HG03175 (cell line): ENCODE results near the gene FTSJ1.

Source experiments
- ATAC-seq: cut with Tn5 transposase; IDR thresholded peaks from one replicate; pipeline ENCODE4 v1.9.1; 2021; ENCODE audit warnings: mild to moderate bottlenecking, moderate library complexity; ENCODE audit not compliant: unreplicated experiment

Gene FTSJ1

GRCh38 chrX:48470110-48470832, 5.7 kb upstream of the FTSJ1 start, which contains the start of gene SLC38A5:
Gene SLC38A5, minus strand, starts transcription at chrX:48470260. Its CDS starts 2,336 bp downstream, at chrX:48467924.
- no peak for ATAC-seq

- no peak for ATAC-seq
Observed at GRCh38 chrX:48470833-48471118, 5.2 kb upstream of the FTSJ1 start.

DNA sequence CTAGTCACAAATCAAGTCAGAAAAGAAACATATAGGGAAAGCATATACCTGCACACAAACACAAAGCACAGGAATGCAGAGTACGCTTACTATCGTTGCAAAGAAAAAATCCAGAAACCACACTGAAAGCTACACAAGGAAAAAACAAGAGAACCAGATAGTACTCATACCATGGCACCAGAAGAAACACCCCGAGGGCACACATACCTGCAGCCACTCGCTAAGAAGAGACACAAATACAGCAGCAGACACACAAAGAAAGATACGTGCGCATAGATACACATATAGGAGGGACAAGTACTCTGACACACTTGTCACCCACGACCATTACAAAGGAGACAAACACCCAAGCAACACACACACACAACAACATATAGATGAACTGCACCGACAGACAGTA, 4.5 kb upstream of the FTSJ1 start:
- no peak for ATAC-seq

DNA sequence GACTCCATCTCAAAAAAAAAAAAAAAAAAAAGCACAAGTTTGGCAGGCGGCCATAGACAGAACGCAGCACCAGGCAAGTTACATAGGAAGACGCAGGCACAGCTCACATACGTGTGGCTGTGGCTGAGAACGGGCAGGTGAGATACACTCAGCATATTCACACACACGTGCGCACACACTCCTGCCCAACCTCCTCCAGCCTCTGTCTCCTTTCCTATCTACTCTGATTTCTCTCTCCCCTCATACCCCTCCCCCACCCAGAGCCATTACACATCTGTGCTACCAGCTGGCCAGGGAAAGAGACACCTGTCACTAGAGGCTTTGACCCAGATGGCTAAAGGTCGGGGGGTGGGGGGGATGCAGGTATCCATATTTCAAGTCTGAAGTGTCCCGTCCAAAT, 3.8 kb upstream of the FTSJ1 start:
- ATAC-seq, result no peak

DNA sequence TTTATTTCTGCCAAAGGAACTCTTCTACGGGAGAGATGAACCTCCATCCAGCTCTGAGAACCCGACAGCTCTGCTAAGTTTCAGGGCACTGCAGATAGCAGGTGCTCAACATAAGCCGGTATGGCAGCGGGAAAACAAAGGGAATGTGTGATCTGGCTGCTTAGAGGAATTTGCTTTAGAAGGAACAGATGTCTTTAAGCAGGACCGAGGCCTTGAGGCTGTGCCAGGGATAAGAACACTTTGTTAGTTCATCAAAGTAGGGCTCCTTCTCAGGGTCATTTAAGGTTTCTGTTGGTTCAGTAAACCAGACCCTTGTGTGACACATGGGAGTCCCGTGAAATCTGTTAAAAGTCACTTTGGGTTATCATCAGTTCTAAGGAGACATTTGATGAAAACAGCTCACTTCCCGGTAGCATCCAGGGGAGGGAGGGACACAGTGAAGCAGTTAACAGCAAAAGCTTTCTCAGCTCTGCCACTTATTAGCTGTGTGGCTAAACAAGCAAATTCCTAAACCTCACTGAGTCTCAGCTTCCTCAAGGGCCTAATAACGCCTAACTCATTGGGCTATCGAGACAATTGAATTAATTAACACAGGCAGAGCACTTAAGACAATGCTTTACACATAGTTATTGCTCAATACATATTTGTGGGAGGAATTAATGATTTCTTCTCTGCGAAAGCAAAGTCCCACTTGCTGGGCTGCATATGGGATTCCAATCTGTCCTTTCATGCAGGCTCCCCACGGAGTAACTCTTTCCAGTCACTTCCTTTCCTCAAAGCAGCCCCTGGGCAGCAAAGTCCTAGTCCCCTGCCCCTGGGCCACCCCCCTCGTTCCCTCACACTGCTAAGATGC, 2.9 kb upstream of the FTSJ1 start:
- no peak for ATAC-seq

- ATAC-seq, result no peak
Observed at GRCh38 chrX:48473704-48473990, 2.4 kb upstream of the FTSJ1 start.

- no peak for ATAC-seq
Observed at GRCh38 chrX:48474127-48474526, 1.9 kb upstream of the FTSJ1 start.

DNA sequence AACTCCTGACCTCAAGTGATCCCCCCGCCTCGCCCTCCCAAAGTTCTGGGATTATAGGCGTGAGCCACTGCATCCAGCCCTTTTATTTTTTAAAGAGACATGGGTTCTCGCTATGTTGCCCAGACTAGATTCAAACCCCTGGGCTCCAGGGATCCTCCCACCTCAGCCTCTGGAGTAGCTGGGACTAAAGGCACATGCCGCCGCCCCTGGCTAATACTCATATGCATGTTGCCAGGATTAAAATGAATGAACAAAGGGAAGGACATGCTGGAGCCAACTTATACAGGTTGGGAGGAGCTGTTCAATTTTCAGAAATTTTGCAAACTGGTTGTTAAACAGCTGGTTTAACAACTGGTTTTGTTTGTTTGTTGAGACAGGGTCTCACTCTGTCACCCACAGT, 1.4 kb upstream of the FTSJ1 start:
- no peak for ATAC-seq

GRCh38 chrX:48475296-48475695, 703 bp upstream of the FTSJ1 start:
- no peak for ATAC-seq

GRCh38 chrX:48476919-48477318, 920 bp downstream of the FTSJ1 start:
- no peak for ATAC-seq

DNA sequence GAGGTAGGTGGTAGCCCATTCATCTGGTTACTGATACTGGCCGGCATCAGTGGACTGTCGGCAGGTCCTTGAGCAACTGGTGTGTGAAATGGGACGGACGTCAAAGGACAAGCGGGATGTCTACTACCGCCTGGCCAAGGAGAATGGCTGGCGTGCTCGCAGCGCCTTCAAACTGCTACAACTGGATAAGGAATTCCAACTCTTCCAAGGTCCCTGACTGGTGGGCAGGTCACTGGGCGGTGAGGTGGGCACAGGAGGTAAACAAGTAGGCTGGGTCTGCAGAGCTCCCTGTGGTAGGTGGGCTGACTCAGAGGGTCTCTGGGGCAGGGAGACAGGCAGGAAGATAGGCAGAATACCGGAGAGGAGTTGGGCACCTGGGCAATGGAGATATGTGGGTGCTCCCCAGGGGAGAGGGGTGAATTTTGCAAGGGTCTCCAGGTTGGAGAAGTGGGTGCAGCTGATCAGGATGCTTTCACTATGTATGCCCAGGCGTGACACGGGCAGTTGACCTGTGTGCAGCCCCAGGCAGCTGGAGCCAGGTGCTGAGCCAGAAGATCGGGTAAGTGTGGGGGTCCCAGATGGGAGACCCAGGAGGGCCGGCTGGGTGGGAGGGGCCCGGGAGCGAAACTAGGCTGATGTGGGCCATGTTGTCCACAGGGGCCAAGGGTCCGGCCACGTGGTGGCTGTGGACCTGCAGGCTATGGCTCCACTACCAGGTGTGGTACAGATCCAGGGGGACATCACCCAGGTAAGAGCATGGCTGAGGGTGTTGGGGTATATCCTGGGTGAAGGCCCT, 2.2 kb downstream of the FTSJ1 start:
- ATAC-seq, result no peak

- no peak for ATAC-seq
Observed at GRCh38 chrX:48478806-48479205, 2.8 kb downstream of the FTSJ1 start.

- ATAC-seq, result no peak
Observed at GRCh38 chrX:48480142-48480541, 4.1 kb downstream of the FTSJ1 start.

DNA sequence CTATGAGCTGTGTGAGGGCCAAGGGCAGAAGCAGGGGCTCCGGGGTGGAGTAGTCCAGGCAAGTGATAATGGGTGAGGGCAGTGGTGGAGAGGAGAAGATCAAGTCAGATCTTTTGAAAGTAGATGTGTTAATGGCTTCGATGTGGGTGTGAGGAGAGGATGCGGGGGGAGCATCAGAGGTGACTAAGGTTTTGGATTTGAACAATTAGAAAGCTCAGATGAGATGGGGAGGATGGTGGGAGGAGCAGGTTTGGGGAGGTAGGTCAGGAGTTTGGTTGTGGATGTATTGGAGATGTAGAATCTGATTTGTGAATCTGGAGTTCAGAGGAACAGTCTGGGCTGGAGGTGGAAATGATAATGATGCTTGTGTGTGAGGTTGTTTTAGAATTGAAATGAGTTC, 4.6 kb downstream of the FTSJ1 start:
- no peak for ATAC-seq

DNA sequence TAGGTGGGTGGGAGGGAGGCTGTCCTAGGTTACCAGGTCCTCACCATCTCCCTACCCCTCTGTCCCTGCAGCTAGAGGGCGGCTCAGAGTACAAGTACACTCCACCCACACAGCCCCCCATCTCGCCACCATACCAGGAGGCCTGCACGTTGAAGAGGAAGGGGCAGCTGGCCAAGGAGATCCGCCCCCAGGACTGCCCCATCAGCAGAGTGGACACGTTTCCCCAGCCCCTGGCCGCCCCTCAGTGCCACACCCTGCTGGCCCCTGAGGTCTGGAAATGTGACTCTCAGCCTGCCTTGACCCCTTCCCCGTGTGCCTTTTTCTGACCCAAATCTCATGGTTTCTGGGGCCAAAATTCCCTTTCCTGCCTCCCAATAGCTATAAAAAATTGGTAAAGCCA, 6.5 kb downstream of the FTSJ1 start:
- no peak for ATAC-seq

DNA sequence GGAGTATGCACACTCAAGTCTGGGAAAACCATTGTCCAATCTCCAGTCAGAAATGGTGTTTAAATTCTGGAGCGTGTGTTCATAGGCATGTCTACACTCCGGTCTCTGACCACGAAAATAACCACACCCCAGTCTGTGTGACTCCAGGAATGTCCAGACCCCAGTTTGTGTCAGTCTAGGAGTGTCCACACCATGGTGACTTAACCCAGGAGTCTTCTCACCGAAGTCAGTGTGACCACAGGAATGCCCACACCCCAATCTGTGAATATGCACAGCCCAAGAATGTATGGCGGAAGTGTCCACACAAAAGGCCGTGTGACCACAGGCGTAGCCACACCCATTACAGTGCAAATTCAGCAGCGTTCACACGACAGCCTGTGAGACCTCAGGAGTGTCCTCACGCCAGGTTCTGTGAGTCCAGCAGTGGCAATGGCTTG, 11.4 kb downstream of the FTSJ1 start:
- ATAC-seq, result no peak

DNA sequence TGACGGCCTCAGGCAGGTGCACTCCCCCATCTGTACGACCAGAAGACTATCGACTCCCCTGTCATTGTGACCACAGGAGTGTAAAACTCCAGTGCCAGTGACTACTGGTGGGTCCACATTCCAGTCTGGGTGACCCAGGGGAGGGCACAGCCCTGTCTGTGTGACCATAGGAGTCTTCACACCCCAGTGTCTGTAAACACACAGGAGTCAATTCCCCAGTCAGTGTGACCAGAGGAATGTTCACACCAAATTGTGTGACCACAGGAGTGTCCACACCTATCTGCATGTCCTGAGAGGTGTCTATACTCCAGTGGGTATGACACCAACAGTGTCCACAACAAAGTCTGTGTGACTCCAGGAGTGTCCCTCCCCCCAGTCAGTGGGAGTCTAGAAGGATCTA, 12.0 kb downstream of the FTSJ1 start:
- ATAC-seq, result no peak

DNA sequence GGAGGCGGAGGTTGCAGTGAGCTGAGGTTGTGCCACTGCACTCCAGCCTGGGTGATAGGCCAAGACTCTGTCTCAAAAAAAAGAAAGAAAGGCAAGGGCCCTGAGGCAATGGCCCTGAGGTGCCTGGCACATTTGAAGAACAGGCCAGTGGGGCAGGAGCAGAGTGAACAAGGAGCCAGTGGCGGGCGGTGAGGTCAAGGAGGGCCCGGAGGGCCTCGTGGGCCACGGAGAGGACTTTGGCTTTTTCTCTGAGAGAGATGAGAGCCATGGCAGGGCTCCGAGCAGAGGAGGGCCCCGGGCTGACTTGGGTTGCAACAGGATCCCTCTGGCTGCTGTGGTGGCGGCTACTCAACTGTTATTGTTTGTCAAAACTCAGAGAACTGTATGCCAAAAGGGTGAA, 13.3 kb downstream of the FTSJ1 start:
- ATAC-seq, result no peak

- ATAC-seq, result no peak
Observed at GRCh38 chrX:48489892-48490291, 13.9 kb downstream of the FTSJ1 start.

DNA sequence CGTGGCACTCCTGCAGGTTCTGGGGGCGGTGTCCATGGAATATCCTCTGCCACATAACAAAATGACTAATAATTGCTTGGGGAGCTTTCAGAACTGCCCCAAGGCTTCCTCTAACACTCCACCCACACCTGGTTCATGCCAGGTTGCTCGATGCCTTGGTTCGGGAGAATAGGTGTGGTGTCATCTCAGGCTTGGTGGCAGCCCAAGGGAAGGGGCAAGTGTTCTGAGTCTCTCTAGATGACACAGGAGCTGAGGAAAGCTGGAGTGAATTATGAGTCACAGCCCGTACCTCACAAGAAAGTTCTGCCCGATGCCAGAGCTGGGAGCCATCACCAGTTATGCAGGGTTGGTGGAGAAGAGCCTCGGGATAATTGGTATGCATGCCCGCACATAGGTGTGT, 14.7 kb downstream of the FTSJ1 start:
- ATAC-seq, result no peak

- ATAC-seq, result no peak
Observed at GRCh38 chrX:48491809-48492208, 15.8 kb downstream of the FTSJ1 start.
